ENCODE results near the gene NAALADL2.
A peak's percentile ranks its signal among the peaks of the same experiment; 100 is the strongest.
"Not testable (repeated sequence)": the region's sequence is repeated elsewhere in the genome, so short reads cannot be mapped to it uniquely, and the experiment has no call there.

NAALADL2 gene

DNA sequence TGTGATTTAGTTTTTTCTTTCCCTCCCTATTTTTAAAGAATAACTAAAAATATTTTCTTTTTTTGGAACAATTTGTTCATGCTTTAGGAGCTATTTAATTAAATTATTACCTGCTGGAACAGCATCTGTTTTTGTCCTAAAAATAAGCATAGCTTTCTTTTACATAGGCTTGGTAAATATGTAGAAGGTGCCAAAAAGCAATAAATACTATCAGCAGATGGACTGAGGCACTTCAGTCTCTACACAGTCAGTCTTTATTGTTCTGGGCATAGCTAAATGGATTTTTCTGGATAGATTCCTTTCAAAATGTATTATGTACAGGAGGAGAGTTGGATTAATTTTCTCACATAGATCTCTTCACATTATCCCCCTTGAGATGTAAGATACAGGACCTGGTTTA, 223.5 kb downstream of the NAALADL2 start:
- DNase-seq, result peak; percentile 53

DNA sequence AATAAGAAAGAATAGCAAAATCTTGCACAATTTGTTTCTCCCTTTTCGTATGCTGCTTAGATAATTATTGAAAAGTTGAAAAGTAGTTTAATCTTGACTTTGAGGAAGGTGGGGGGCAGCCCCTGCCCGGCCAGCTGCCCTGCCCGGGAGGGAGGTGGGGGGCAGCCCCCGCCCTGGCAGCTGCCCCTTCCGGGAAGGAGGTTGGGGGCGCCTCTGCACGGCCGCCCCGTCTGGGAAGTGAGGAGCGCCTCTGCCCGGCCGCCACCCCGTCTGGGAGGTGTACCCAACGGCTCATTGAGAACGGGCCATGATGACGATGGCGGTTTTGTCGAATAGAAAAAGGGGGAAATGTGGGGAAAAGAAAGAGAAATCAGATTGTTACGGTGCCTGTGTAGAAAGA, 228.0 kb downstream of the NAALADL2 start:
- not testable (repeated sequence) for DNase-seq

DNA sequence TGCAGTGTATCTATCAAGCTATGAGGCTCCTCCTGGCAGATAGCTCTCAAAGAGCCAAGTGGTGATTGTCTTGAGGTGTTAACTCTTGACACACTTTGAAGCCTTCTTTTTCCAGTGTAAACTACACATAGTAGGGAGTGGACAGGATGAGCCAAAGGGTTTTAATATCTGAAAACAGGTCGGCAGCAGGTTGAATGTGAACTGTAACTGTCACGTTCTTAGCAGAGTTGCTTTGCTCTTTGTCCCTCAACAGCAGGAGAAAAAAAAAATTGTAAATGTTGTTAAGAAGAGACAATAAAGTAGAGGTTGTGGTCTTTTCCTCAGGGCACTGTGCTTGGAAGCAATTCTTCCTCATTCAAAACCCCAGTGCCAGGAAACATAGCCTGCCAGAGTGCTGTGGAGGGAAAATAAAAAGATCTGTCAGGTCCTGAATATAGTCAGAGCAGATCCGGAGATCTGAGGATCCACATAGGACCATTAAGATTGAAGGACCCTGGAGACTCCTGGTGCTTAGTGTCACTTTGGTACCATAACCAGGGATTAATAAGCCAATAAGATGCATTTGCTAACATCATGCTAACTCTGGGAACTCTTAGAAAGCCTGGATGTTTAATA, 229.7 kb downstream of the NAALADL2 start:
- no peak for DNase-seq

- no peak for DNase-seq
Observed at GRCh38 chr3:175091426-175092114, 232.4 kb downstream of the NAALADL2 start.

DNA sequence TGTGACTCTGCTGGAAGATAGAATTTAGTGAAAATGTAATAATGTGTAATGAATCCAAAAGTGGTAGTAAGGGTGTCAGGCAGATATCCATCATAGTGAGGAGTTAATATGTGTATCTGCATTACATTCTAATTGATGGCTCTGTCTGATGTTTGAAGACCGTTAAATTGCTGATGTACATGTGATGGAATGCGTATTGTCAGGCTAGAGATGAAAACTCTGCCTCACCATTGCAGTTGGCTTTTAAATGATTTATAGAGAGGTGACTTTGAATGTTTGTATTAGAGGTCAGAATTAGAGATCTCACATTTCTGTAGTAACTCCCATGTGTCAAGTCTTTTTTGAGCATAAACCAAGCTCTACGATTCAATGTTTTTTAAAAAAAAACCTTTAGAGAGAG, 234.6 kb downstream of the NAALADL2 start:
- DNase-seq, result no peak

- no peak for DNase-seq
Observed at GRCh38 chr3:175094344-175094743, 235.2 kb downstream of the NAALADL2 start.

DNA sequence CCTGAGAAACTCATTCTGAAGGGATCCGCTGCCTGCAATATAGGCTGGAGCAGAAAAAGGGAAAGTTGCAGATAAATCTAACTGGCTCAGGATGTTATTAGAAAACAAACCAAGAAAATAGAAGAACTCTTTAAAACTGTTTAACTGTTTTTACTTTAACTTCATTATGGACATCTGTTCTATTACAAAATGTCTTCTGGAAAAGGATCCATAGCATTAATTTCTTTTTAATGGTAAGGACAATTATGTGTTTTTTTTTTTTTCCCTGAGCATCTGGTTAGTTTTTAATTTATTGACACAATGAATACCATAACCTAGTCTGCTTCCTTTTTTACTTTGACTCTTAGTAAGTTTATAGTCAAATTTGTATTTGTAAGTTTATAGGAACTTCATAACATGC, 239.5 kb downstream of the NAALADL2 start:
- DNase-seq, result no peak

DNA sequence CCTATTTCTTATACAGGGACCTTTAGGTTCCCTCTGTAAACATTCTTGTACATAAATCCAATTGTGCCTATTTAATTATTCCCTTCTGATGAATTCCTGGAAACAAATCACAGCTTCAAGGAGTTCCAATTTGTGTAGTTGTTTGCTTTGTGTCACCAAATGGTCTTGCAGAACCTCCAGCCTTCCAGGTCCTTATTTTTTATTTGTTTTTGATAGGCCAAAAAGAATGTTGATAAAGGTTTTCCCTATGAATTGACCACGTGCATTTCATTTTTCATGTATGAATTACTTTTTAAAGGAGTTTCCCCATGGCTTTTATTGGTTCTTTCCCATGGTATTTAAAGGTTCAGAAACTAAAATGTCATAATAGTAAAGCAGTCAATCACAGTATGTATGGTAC, 243.0 kb downstream of the NAALADL2 start:
- DNase-seq, result no peak

GRCh38 chr3:175103298-175103697, 244.2 kb downstream of the NAALADL2 start:
- no peak for DNase-seq

DNA sequence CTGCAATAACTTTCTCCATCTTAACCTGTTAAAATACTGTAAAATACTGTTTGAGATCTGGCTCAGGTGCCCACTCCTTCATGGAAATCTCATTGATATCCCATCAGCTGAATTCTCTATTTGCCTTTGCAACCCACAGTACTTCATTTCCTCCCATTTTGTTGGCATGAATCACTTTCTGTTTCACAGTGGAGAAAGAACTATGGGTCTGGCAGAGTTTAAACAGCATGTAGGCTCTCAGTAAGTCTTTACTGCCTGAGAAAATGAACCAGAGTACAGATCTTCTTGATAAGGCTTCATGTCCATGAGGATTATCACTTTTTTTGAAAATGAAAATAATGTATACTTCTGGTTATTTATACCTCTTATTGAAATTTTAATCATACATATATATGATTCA, 245.9 kb downstream of the NAALADL2 start:
- no peak for DNase-seq

DNA sequence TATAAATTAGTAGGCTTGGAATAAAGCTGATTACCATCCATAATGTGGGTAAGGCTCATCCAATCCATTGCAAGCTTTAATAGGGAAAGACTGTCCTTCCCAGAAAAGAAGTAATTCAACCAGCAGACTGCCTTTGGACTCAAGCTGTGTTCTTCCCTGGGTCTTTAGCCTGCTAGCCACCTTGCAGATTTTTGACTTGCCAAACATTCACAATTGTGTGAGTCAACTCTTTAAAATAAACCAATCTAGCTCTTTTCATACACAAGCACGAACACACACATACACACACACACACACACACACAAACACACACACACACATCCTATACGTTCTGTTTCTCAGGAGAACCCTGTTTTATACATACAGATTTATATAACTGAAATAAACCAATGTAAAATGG, 248.1 kb downstream of the NAALADL2 start:
- DNase-seq, result no peak

GRCh38 chr3:175107995-175108394, 248.9 kb downstream of the NAALADL2 start:
- DNase-seq, result no peak

DNA sequence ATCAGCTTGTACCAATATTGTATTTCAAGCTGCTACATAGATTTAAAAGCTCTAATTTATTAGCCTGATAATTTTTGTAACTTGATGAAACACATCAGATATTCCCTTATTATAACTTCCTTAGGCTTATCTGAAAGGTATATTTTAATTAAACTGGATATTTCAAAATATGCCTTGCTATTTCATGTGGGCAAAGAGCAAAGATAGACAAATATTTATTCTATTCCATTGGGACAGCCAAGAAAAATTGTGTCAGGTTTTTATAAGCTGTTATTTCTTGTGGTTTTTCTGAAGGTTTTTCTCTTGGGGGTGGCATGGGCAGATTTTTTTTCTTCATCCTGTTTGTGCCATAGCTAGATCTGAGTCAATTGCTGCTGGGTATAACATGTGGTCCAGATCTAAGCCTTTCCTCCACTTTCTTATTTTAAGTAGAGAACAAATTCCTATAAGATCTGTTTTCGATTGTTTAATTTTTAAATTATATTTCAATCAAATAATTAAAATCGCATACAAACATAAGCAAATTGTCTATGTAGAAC, 249.5 kb downstream of the NAALADL2 start:
- DNase-seq, result no peak

DNA sequence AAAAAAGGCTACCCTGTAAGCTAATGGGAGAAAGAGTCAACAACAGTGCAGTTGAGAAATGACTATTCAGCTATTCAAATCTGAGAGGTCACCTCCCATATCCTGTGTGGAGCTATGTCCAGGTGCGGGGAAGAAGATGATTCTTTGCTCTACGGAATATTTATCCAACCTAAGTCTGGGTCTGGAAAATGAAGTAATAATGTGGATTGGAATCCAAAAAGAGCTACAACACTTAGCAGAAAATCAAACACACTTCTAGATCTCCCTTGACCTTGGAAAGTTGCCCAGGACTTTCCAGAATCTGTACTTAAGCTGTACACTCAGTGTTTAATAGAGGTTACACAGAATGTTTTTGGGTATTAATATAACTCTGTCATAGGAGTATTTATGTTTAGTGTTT, 251.9 kb downstream of the NAALADL2 start:
- no peak for DNase-seq

GRCh38 chr3:175118382-175118941, 259.3 kb downstream of the NAALADL2 start:
- DNase-seq, result peak; percentile 81

GRCh38 chr3:175121225-175121624, 262.1 kb downstream of the NAALADL2 start:
- no peak for DNase-seq

DNA sequence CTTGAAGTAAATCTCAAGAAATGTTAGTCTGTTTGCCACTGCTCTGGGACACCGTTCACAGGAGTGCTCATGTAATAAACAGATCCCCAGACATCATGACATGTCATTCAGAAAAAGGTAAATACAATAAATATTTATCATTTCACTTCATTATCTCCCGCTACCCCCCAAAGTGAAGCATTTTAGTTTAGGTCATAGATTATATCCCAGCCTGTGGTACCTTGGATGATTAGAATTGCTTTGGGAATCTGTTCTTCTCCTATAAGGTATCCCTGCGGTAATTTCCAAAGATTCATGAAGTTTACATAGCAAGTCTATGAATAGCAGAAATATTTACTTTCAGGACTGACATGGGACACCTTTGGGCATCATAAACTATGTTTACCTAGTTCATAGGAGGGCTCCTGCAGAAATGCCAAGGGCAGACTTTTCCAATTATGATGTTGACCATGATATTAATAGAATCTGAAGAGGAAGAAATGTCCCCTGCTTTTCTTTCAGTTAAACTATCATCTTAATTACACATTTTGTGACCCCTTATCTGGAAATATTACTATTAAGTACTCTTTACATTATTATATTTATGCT, 268.0 kb downstream of the NAALADL2 start:
- no peak for DNase-seq

- DNase-seq, result no peak
Observed at GRCh38 chr3:175129126-175129525, 270.0 kb downstream of the NAALADL2 start.

- no peak for DNase-seq
Observed at GRCh38 chr3:175129571-175129970, 270.4 kb downstream of the NAALADL2 start.

DNA sequence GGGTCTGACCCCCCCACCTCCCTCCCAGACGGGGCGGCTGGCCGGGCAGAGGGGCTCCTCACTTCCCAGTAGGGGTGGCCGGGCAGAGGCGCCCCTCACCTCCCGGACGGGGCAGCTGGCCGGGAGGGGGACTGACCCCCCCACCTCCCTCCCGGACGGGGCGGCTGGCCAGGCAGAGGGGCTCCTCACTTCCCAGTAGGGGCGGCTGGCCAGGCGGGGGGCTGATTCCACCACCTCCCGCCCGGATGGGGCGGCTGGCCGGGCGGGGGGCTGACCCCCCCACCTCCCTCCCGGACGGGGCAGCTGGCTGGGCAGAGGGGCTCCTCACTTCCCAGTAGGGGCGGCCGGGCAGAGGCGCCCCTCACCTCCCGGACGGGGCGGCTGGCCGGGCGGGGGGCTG, 272.7 kb downstream of the NAALADL2 start:
- DNase-seq, result not testable (repeated sequence)

GRCh38 chr3:175132706-175133105, 273.6 kb downstream of the NAALADL2 start:
- not testable (repeated sequence) for DNase-seq

- DNase-seq, result no peak
Observed at GRCh38 chr3:175144368-175144767, 285.2 kb downstream of the NAALADL2 start.

DNA sequence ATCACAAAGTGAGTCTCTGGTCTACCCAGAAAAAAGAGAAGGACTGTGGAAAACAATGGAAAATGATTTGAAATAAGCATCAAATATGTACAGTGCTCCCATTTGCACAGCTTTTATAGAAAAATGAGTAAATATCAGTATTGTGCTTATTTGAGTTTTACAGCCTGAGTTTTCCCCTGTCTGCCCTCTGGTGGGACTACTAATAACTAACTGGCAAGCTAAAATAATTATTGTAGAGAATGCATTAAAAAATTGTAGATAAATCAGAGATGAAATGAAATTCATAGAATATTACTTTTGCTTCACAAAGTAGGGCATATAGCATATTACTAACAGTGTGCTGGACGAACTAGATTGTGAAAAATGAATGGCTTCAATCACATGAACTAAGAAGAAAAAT, 287.1 kb downstream of the NAALADL2 start:
- DNase-seq, result no peak

- peak; percentile 97 for DNase-seq
Observed at GRCh38 chr3:175149675-175150074, 290.5 kb downstream of the NAALADL2 start.
